ENCODE results near the gene EPHA6. TPM values are rescaled to one million over a fixed set of nuclear protein-coding genes. Genes with fewer than 3 reads are reported as not detected.

Gene EPHA6
- total and polyA plus RNA-seq, 9 of the 15 experiments (the other 6 are each of a cell fraction or from before 2014, with no cell fraction given), result not detected

DNA sequence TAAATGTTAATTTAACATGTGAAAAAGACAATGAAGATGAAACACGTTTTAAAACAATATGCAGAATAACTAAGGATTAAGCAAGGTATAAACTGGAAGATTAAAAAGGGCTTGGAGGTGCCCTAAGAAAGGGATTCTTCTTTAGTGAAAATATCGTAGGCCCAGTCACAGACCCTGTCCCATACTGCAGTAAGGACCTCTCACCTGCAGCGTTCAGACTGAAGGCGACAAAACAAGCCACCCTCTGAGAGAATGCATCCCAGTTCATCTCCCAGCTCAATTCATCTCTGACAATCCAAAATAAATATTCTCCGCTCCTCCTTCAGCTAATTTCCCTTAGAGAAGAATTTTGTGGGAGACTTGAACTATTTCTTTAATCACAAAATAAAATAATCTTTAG lies 847.9 kb downstream of the EPHA6 start:
- in situ Hi-C loops (cut with MboI), result no loop called here
- FAIRE-seq (no peak), DNase-seq (ENCODE audit: extremely low read depth in 1 of 4, low spot score in 3 of 4) (no peak), ATAC-seq (no peak)
- H2AFZ ChIP-seq (ENCODE audit: low read depth, low read length), result no peak overlapping the region
- no peaks in the 10 kb centered on the region for H3K9me1 ChIP-seq (ENCODE audit: control insufficient read depth, insufficient read depth, low read length)
- H4K20me1 ChIP-seq (replicated peaks; ENCODE audit: control insufficient read depth, insufficient read depth, low read length), result no peaks in the 10 kb centered on the region
- H3K27ac ChIP-seq (ENCODE audit: extremely low read depth, low read depth, low read length), result no peak overlapping the region
- BruUV-seq (replicated peaks), result no TSS peak
- H3K36me3 ChIP-seq (ENCODE audit: control insufficient read depth, insufficient read depth, low read length), result no peaks in the 10 kb centered on the region
- H3K4me3 ChIP-seq, result no peak overlapping the region
- intact Hi-C loops (cut with micrococcal nuclease), result no loop called here
- ChIA-PET CTCF (ENCODE audit: low intra/inter-chr PET ratio) (no interaction called here), POLR2A (no interaction called here)
- H3K9me3 ChIP-seq (replicated peaks; ENCODE audit: control insufficient read depth, insufficient read depth, low read depth, low read length), result no peaks in the 10 kb centered on the region
- no peaks in the 10 kb centered on the region for H3K4me1 ChIP-seq (replicated peaks in 1 of 2; ENCODE audit: control insufficient read depth in 2 of 2, insufficient read depth in 2 of 2, low read length in 2 of 2)
- no peaks in the 10 kb centered on the region for H3K79me2 ChIP-seq (ENCODE audit: control insufficient read depth, insufficient read depth, low read length)
- TF ChIP-seq, protein P1, sequence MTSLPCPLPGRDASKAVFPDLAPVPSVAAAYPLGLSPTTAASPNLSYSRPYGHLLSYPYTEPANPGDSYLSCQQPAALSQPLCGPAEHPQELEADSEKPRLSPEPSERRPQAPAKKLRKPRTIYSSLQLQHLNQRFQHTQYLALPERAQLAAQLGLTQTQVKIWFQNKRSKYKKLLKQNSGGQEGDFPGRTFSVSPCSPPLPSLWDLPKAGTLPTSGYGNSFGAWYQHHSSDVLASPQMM (CRISPR knock-in tag; IDR thresholded peaks at IDR 0.05), result no peak
- H3K27me3 ChIP-seq (ENCODE audit: control insufficient read depth in 2 of 2, insufficient read depth in 2 of 2, low read length in 2 of 2), result no peaks in the 10 kb centered on the region
- WGBS (ENCODE audit: insufficient coverage, low coverage, missing lambda C conversion rate), result 0% methylated on average over 4 of the region's 5 CpGs
- no peak overlapping the region for H3K9ac ChIP-seq (ENCODE audit: insufficient read depth in 1 of 2, low read depth in 2 of 2, low read length in 2 of 2)
- H3K4me2 ChIP-seq (ENCODE audit: insufficient read depth, low read length), result no peak overlapping the region

DNA sequence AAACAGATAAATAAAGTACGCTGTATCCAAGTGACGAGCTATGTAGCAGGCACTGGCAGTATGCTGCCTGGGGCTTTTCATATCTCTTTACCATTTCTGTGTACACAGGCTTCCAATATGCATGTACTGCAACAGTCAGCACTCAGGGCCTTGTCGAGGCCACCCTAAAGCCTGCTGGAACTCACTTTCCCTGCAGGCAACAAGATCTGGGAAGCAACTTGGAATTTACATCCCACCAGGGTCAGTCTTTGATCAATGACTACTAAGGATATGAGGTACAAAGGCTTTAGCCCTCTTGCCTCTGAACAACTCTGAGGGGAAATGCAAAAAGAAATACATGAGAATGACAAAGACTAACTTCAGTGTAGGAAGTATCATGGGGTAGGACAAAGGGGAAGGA lies 848.4 kb downstream of the EPHA6 start:
- Histone ChIP-seq H3K9me3 (replicated peaks; ENCODE audit: control insufficient read depth, insufficient read depth, low read depth, low read length) (no peaks in the 10 kb centered on the region), H3K27ac (ENCODE audit: extremely low read depth, low read depth, low read length) (no peak overlapping the region), H4K20me1 (replicated peaks; ENCODE audit: control insufficient read depth, insufficient read depth, low read length) (no peaks in the 10 kb centered on the region), H3K9me1 (ENCODE audit: control insufficient read depth, insufficient read depth, low read length) (no peaks in the 10 kb centered on the region), H3K4me3 (no peak overlapping the region), H3K4me1 (replicated peaks in 1 of 2; ENCODE audit: control insufficient read depth in 2 of 2, insufficient read depth in 2 of 2, low read length in 2 of 2) (no peaks in the 10 kb centered on the region), H3K79me2 (ENCODE audit: control insufficient read depth, insufficient read depth, low read length) (no peaks in the 10 kb centered on the region), H3K4me2 (ENCODE audit: insufficient read depth, low read length) (no peak overlapping the region), H3K9ac (ENCODE audit: insufficient read depth in 1 of 2, low read depth in 2 of 2, low read length in 2 of 2) (no peak overlapping the region), H3K27me3 (ENCODE audit: control insufficient read depth in 2 of 2, insufficient read depth in 2 of 2, low read length in 2 of 2) (no peaks in the 10 kb centered on the region), H3K36me3 (ENCODE audit: control insufficient read depth, insufficient read depth, low read length) (no peaks in the 10 kb centered on the region), H2AFZ (ENCODE audit: low read depth, low read length) (no peak overlapping the region)
- ATAC-seq, result no peak
- intact Hi-C loops (cut with micrococcal nuclease), result no loop called here
- TF ChIP-seq, protein P2, sequence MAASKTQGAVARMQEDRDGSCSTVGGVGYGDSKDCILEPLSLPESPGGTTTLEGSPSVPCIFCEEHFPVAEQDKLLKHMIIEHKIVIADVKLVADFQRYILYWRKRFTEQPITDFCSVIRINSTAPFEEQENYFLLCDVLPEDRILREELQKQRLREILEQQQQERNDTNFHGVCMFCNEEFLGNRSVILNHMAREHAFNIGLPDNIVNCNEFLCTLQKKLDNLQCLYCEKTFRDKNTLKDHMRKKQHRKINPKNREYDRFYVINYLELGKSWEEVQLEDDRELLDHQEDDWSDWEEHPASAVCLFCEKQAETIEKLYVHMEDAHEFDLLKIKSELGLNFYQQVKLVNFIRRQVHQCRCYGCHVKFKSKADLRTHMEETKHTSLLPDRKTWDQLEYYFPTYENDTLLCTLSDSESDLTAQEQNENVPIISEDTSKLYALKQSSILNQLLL (CRISPR knock-in tag; IDR thresholded peaks at IDR 0.05; ENCODE audit: borderline replicate concordance), result no peak
- TF ChIP-seq NELFE (IDR thresholded peaks at IDR 0.05; ENCODE audit: insufficient read depth, insufficient read length) (no peak), EGR1 (conservative IDR thresholded peaks at IDR 0.05) (no peak), CEBPG (CRISPR knock-in tag; IDR thresholded peaks at IDR 0.05) (no peak), CEBPG (tag; conservative IDR thresholded peaks at IDR 0.05 in 1 of 2, IDR thresholded peaks at IDR 0.05 in 1 of 2) (no peak), SMARCE1 (IDR thresholded peaks at IDR 0.05) (no peak), ELF4 (CRISPR knock-in tag; IDR thresholded peaks at IDR 0.05) (no peak), KLF6 (CRISPR knock-in tag; IDR thresholded peaks at IDR 0.05; ENCODE audit: borderline replicate concordance) (no peak), MTA1 (IDR thresholded peaks at IDR 0.05; ENCODE audit: borderline replicate concordance) (no peak), KDM1A (IDR thresholded peaks at IDR 0.05) (no peak), HNRNPK (IDR thresholded peaks at IDR 0.05; ENCODE audit: low read depth, low read length, poor library complexity, severe bottlenecking) (no peak), ZNF124 (CRISPR knock-in tag; IDR thresholded peaks at IDR 0.05) (no peak)
- TF ChIP-seq, protein P3, sequence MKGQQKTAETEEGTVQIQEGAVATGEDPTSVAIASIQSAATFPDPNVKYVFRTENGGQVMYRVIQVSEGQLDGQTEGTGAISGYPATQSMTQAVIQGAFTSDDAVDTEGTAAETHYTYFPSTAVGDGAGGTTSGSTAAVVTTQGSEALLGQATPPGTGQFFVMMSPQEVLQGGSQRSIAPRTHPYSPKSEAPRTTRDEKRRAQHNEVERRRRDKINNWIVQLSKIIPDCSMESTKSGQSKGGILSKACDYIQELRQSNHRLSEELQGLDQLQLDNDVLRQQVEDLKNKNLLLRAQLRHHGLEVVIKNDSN (CRISPR knock-in tag; IDR thresholded peaks at IDR 0.05), result no peak
- no TSS peak for BruUV-seq (replicated peaks)
- ChIA-PET POLR2A (no interaction called here), CTCF (ENCODE audit: low intra/inter-chr PET ratio) (no interaction called here)
- in situ Hi-C loops (cut with MboI), result no loop called here
- no peak for DNase-seq (ENCODE audit: extremely low read depth in 1 of 4, low spot score in 3 of 4)
- no peak for FAIRE-seq
- WGBS (ENCODE audit: insufficient coverage, low coverage, missing lambda C conversion rate), result 0% methylated on average over 3 of the region's 3 CpGs

Measured in K562 (cell line).